PC-3 (cell line): Measurements from ENCODE around the gene PTPRE. TPM values are rescaled to one million over a fixed set of nuclear protein-coding genes. Genes with fewer than 3 reads are reported as not detected.

Experiments
- ATAC-seq: fragments of 200-7000 bp; cut with Tn5 transposase; 2 replicates; pipeline ENCODE4 v1.9.1; 2020; ENCODE audit warnings: mild to moderate bottlenecking, moderate library complexity
- BruUV-seq: library from RNA; stranded (reverse); fragments of 400-500 nt; replicated peaks from 2 replicates; lab custom pipeline; 2021; lab: Mats Ljungman, UMichigan
- CTCF ChIA-PET: fragments of 300-600 bp; sonication (Branson Sonifier 250); formaldehyde crosslinking; loops from one replicate; lab custom pipeline; 2022; ENCODE audit warnings: antibody characterized with exemption; lab: Charles Lee
- POLR2A ChIA-PET: fragments of 300-600 bp; sonication (Branson Sonifier 250); formaldehyde crosslinking; loops from one replicate; lab custom pipeline; 2022; ENCODE audit warnings: antibody characterized with exemption; ENCODE audit not compliant: unreplicated experiment; lab: Charles Lee
- DNase-seq: peaks from one replicate; pipeline ENCODE4 v3.0.0-alpha.2; 2015
- H2AFZ ChIP-seq: fragments of 300-600 bp; sonication (generic); 2 replicates; pipeline ENCODE4 v1.6.0; 2016; ENCODE audit warnings: antibody characterized with exemption, low read length
- H3F3A ChIP-seq: fragments of 300-600 bp; sonication (generic); one replicate; pipeline ENCODE4 v1.6.0; 2017; ENCODE audit warnings: antibody characterized with exemption, low read length, control low read depth, mild to moderate bottlenecking; ENCODE audit not compliant: unreplicated experiment
- H3K27ac ChIP-seq: fragments of 300-600 bp; sonication (generic); 2 replicates; pipeline ENCODE4 v1.5.1; 2016; ENCODE audit warnings: mild to moderate bottlenecking, low read length
- H3K27me3 ChIP-seq: fragments of 300-600 bp; sonication (generic); 2 replicates; pipeline ENCODE4 v1.6.1; 2016; ENCODE audit warnings: low read length, mixed read lengths
- H3K36me3 ChIP-seq: fragments of 300-600 bp; sonication (generic); 2 replicates; pipeline ENCODE4 v1.6.1; 2016; ENCODE audit warnings: low read depth, mixed run types, low read length, mixed read lengths
- H3K4me1 ChIP-seq: fragments of 300-600 bp; sonication (generic); 2 replicates; pipeline ENCODE4 v1.5.1; 2016; ENCODE audit warnings: low read length; ENCODE audit not compliant: insufficient read depth
- H3K4me2 ChIP-seq: fragments of 300-600 bp; sonication (generic); 2 replicates; pipeline ENCODE4 v1.6.0; 2016; ENCODE audit warnings: low read length
- H3K4me3 ChIP-seq: fragments of 300-600 bp; sonication (generic); 2 replicates; pipeline ENCODE4 v1.5.1; 2016; ENCODE audit warnings: mild to moderate bottlenecking, low read length, mixed read lengths
- H3K79me2 ChIP-seq: fragments of 300-600 bp; sonication (generic); 2 replicates; pipeline ENCODE4 v1.6.1; 2017; ENCODE audit warnings: low read length, mixed read lengths
- H3K9ac ChIP-seq: fragments of 300-600 bp; sonication (generic); 2 replicates; pipeline ENCODE4 v1.6.0; 2016; ENCODE audit warnings: mild to moderate bottlenecking, low read length
- H3K9me2 ChIP-seq: fragments of 300-600 bp; sonication (generic); replicated peaks from 2 replicates; pipeline ENCODE4 v1.6.1; 2016; ENCODE audit warnings: mixed run types, low read length, mixed read lengths
- H3K9me3 ChIP-seq: fragments of 300-600 bp; sonication (generic); 2 replicates; pipeline ENCODE4 v1.6.1; 2016; ENCODE audit warnings: low read length, mixed read lengths
- H4K20me1 ChIP-seq: fragments of 300-600 bp; sonication (generic); 2 replicates; pipeline ENCODE4 v1.6.1; 2016; ENCODE audit warnings: low read length, mixed read lengths
- CTCF ChIP-seq: fragments of 300-600 bp; sonication (generic); conservative IDR thresholded peaks from 2 replicates; pipeline ENCODE4 v1.5.1; 2017; ENCODE audit warnings: antibody characterized with exemption, low read depth, mild to moderate bottlenecking, low read length
- EZH2 ChIP-seq: fragments of 300-600 bp; sonication (generic); IDR thresholded peaks from one replicate; pipeline ENCODE4 v1.6.1; 2017; ENCODE audit warnings: antibody characterized with exemption, mild to moderate bottlenecking, low read length; ENCODE audit not compliant: unreplicated experiment
- EZH2phosphoT487 ChIP-seq: fragments of 300-600 bp; sonication (generic); IDR thresholded peaks from 2 replicates; pipeline ENCODE4 v1.6.1; 2018; ENCODE audit warnings: mild to moderate bottlenecking, antibody characterized with exemption, low read length, borderline replicate concordance
- intact Hi-C: fragments of 100-400 bp; cut with micrococcal nuclease; formaldehyde crosslinking; loops from 2 replicates; pipeline ENCODE4 v1.9.0; 2023
- total RNA-seq: library from RNA; depleted of rRNA; stranded (reverse); fragments of >200 nt; gene quantifications from 2 replicates; pipeline ENCODE4 v1.2.3, GENCODE V29; 2014

PTPRE gene
- total RNA-seq, 1 experiment from 2014 or later: 3.1 TPM

GRCh38 chr10:128095027-128095752 lies 188.3 kb downstream of the PTPRE start:
- no peak for TF ChIP-seq CTCF
- TF ChIP-seq EZH2: no peak
- TF ChIP-seq EZH2phosphoT487: no peak
- ChIA-PET CTCF (no interaction called here), POLR2A (no interaction called here)
- no peaks in the 10 kb centered on the region for H3F3A ChIP-seq
- peak; percentile 18 for DNase-seq
- H3K9me3 ChIP-seq: no peaks in the 10 kb centered on the region
- no peaks in the 10 kb centered on the region for H3K9me2 ChIP-seq
- no peak overlapping the region for H3K4me2 ChIP-seq
- peaks cover 5% of the 10 kb centered on the region; the same call in 1 of the 2 replicates for H4K20me1 ChIP-seq
- H3K4me3 ChIP-seq: no peak overlapping the region
- H3K9ac ChIP-seq: no peak overlapping the region
- no peaks in the 10 kb centered on the region for H3K27me3 ChIP-seq
- H2AFZ ChIP-seq: no peak overlapping the region
- H3K4me1 ChIP-seq: no peaks in the 10 kb centered on the region
- no TSS peak for BruUV-seq
- H3K27ac ChIP-seq: no peak overlapping the region
- peaks cover 9% of the 10 kb centered on the region; the same call in 1 of the 2 replicates for H3K36me3 ChIP-seq
- intact Hi-C loops: no loop called here
- no peaks in the 10 kb centered on the region for H3K79me2 ChIP-seq
- peak; percentile 24; the same call in 1 of the 2 replicates for ATAC-seq

- H2AFZ ChIP-seq: no peak overlapping the region
- ATAC-seq (no peak), DNase-seq (no peak)
- no peak overlapping the region for H3K4me3 ChIP-seq
- no peak for TF ChIP-seq EZH2phosphoT487
- TF ChIP-seq CTCF: no peak
- TF ChIP-seq EZH2: no peak
- intact Hi-C loops: no loop called here
- H4K20me1 ChIP-seq: peaks cover 5% of the 10 kb centered on the region; the same call in 1 of the 2 replicates
- H3K4me1 ChIP-seq: no peaks in the 10 kb centered on the region
- no peaks in the 10 kb centered on the region for H3K27me3 ChIP-seq
- H3K4me2 ChIP-seq: no peak overlapping the region
- no TSS peak for BruUV-seq
- H3F3A ChIP-seq: no peaks in the 10 kb centered on the region
- H3K27ac ChIP-seq: no peak overlapping the region
- CTCF ChIA-PET: no interaction called here
- no peaks in the 10 kb centered on the region for H3K9me2 ChIP-seq
- H3K36me3 ChIP-seq: peaks cover 14% of the 10 kb centered on the region; the same call in 1 of the 2 replicates
- POLR2A ChIA-PET: no interaction called here
- H3K9me3 ChIP-seq: no peaks in the 10 kb centered on the region
- no peak overlapping the region for H3K9ac ChIP-seq
- no peaks in the 10 kb centered on the region for H3K79me2 ChIP-seq
Measured at GRCh38 chr10:128095753-128096469, 189.0 kb downstream of the PTPRE start.
